Lung (tissue), 12 donors: ENCODE measurements around the gene EPHA4. TPM values are rescaled to one million over a fixed set of nuclear protein-coding genes. Genes with fewer than 3 reads are reported as not detected.

Experiments used
- ATAC-seq: fragments of 200-7000 bp; cut with Tn5 transposase; one replicate; pipeline ENCODE4 v1.9.1; 2020; ENCODE audit warnings: moderate number of reproducible peaks; ENCODE audit not compliant: insufficient read depth, low FRiP score
- DNase-seq, 3 donors: peaks; one replicate each; pipeline ENCODE4 v3.0.0-alpha.2; 2013 to 2017
- H3K27ac ChIP-seq, 2 donors: one replicate each; pipeline ENCODE4 v1.5.1; 2013; ENCODE audit warnings: mild to moderate bottlenecking in 2 of 2, moderate library complexity in 2 of 2, control low read depth in 1 of 2, inconsistent platforms in 1 of 2, low read depth in 1 of 2, low read length in 1 of 2
- H3K27me3 ChIP-seq, 3 donors: one replicate each; pipeline ENCODE4 v1.5.1; 2013; ENCODE audit warnings: low read length in 2 of 3; ENCODE audit not compliant: control insufficient read depth in 3 of 3, insufficient read depth in 3 of 3
- H3K36me3 ChIP-seq, 4 donors: one replicate each; pipeline ENCODE4 v1.5.1; 2013; ENCODE audit warnings: low read length in 4 of 4, mild to moderate bottlenecking in 1 of 4, moderate library complexity in 1 of 4; ENCODE audit not compliant: control insufficient read depth in 4 of 4, insufficient read depth in 4 of 4
- H3K4me1 ChIP-seq, 5 donors: one replicate each; pipeline ENCODE4 v1.5.1; 2013; ENCODE audit warnings: low read length in 5 of 5, mild to moderate bottlenecking in 2 of 5, moderate library complexity in 1 of 5; ENCODE audit not compliant: control insufficient read depth in 5 of 5, insufficient read depth in 5 of 5
- H3K4me3 ChIP-seq: one replicate; pipeline ENCODE4 v1.5.1; 2013; ENCODE audit warnings: mild to moderate bottlenecking, control low read depth, moderate library complexity
- H3K9ac ChIP-seq, 2 donors: one replicate each; pipeline ENCODE4 v1.5.1; 2013; ENCODE audit warnings: low read length in 2 of 2, control low read depth in 1 of 2; ENCODE audit not compliant: insufficient read depth in 1 of 2
- H3K9me3 ChIP-seq, 4 donors: one replicate each; pipeline ENCODE4 v1.5.1; 2013; ENCODE audit warnings: low read length in 3 of 4, mild to moderate bottlenecking in 1 of 4, moderate library complexity in 1 of 4; ENCODE audit not compliant: control insufficient read depth in 4 of 4, insufficient read depth in 3 of 4
- WGBS, 2 donors: extraction: QIAGEN DNeasy Blood & Tissue Kit; methylation state at CpG; one replicate each; pipeline ENCODE4 v1.1.7; 2013; 5-methylcytosine and 5-hydroxymethylcytosine counted together
- polyA plus RNA-seq, 2 donors: library from polyadenylated mRNA; stranded (reverse); fragments of 200-250 nt; gene quantifications; one replicate each; pipeline ENCODE4 v1.2.1, GENCODE V29; 2013
- total RNA-seq, 2 donors: library from RNA; depleted of rRNA in 1 of 2; stranded (reverse); fragments of >200 nt in 1 of 2; gene quantifications; one replicate each; pipeline ENCODE4 v1.2.1, GENCODE V29; 2014 to 2021
- TF ChIP-seq, protein P1 (sequence below): IDR thresholded peaks from 2 replicates; pipeline ENCODE4 v1.5.1; 2012; ENCODE audit warnings: mild to moderate bottlenecking; ENCODE audit errors: control extremely low read depth, extremely low read depth
- donor health status: control.
- donor health status: control.
- donor health status: Bipolar disorder and iron deficiency.
- donor health status: healthy.
- donor health status: DM: yes; HTN: yes; CAD: no.

The EPHA4 gene
- total and polyA plus RNA-seq, 4 donors = 2.5 to 28.8 (median 14.7) TPM

DNA sequence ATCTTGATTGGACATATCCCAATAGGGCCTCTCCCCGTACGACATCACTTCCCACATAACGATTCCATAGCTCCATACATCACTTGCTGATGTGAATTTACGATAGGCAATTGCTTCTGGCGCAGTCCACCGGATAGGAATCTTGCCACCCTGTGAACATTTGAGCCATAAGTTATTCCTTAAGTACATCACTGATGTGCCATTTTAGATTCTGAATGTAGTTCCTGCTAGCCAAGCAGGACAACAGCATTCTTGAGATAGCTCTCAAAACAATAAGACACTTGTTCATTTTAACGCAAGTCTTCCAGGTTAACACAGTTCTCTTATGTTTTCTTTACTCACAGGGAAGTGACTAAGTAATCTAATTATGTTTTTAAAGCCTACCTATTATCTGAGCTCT, 138.0 kb downstream of the EPHA4 start:
- TF ChIP-seq, protein P1, sequence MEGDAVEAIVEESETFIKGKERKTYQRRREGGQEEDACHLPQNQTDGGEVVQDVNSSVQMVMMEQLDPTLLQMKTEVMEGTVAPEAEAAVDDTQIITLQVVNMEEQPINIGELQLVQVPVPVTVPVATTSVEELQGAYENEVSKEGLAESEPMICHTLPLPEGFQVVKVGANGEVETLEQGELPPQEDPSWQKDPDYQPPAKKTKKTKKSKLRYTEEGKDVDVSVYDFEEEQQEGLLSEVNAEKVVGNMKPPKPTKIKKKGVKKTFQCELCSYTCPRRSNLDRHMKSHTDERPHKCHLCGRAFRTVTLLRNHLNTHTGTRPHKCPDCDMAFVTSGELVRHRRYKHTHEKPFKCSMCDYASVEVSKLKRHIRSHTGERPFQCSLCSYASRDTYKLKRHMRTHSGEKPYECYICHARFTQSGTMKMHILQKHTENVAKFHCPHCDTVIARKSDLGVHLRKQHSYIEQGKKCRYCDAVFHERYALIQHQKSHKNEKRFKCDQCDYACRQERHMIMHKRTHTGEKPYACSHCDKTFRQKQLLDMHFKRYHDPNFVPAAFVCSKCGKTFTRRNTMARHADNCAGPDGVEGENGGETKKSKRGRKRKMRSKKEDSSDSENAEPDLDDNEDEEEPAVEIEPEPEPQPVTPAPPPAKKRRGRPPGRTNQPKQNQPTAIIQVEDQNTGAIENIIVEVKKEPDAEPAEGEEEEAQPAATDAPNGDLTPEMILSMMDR = no peak
- H3K36me3 ChIP-seq = peaks cover 0 to 9% (median 5%) of the 10 kb centered on the region in 4 donors
- WGBS, 2 donors = 94 to 98% methylated on average over 7 of the region's 7 CpGs
- H3K27ac ChIP-seq = no peak overlapping the region
- no peak overlapping the region for H3K9ac ChIP-seq
- no peaks in the 10 kb centered on the region for H3K27me3 ChIP-seq
- ATAC-seq = no peak
- H3K4me3 ChIP-seq = no peak overlapping the region
- no peak for DNase-seq
- H3K4me1 ChIP-seq = no peaks in the 10 kb centered on the region
- no peaks in the 10 kb centered on the region for H3K9me3 ChIP-seq

DNA sequence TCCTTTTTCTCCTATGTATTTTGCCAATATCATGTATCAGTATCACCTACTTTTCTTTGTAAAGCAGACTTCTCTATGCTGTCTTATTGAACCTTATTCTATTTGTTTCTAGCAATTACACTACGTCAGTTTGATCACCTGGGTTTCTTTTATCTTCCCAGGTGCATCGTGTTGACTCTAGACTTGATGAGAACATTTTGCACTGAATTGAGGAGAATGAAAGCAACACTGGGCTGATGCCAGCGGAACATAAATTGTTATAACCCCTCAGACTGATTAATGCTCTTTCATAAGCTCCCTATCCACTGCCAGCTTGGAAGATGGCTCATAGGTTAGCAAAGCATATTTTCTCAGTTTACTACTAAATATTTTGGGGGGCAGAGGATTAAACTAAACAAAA, 140.6 kb downstream of the EPHA4 start:
- DNase-seq (no peak), ATAC-seq (no peak)
- Histone ChIP-seq H3K9me3 (no peaks in the 10 kb centered on the region), H3K4me1 (no peaks in the 10 kb centered on the region), H3K27me3 (no peaks in the 10 kb centered on the region), H3K9ac (no peak overlapping the region), H3K27ac (no peak overlapping the region), H3K4me3 (no peak overlapping the region), H3K36me3 (peaks cover 0 to 11% (median 6%) of the 10 kb centered on the region in 4 donors)
- WGBS, 2 donors = 96 to 97% methylated on average over 3 of the region's 3 CpGs
- TF ChIP-seq, protein P1 = no peak

DNA sequence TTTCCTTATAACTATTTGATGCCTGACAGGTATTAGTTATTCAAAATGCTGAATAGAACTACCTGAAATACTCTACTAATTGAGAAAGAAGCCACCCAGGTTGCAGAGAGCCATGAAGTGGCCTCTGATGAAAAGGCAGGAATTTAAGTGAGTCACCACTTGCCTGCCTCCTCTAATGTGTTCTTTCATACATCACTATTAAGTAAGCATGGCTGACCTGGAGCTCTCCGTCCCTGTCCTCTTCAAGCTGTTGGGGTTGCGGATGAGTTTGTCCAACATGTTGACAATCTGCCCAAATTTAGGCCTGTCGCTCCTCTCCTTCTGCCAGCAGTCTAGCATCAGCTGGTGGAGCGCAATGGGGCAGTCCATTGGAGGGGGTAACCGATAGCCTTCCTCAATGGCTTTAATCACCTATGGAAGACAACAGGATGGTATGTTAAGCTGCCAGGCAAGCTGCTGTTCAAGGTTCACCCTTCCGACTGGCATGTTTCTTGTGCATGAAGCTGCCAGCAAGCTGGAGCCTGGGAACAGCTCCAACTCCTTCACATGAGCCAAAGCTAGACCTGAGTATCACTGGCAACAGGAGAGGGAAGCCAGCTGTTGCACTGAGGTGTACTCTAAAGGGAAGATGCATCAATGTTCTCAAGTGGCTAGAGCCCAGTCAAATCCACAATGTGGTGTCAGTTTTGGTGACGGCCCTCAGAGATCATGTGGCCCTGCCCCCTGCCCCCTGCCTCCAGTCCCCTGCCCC, 142.2 kb downstream of the EPHA4 start:
- Histone ChIP-seq H3K4me1 (no peaks in the 10 kb centered on the region), H3K4me3 (no peak overlapping the region), H3K27me3 (no peaks in the 10 kb centered on the region), H3K9me3 (no peaks in the 10 kb centered on the region), H3K9ac (no peak overlapping the region), H3K27ac (no peak overlapping the region), H3K36me3 (peaks cover 0 to 15% (median 8%) of the 10 kb centered on the region in 4 donors)
- TF ChIP-seq, protein P1 = no peak
- DNase-seq (no peak), ATAC-seq (no peak)
- 92 to 95% methylated on average over 7 of the region's 7 CpGs for WGBS, 2 donors
